GM19397 (cell line): ENCODE measurements around the gene PARP8.

Experiments used
- ATAC-seq: cut with Tn5 transposase; IDR thresholded peaks from one replicate; pipeline ENCODE4 v1.9.1; 2021; ENCODE audit warnings: mild to moderate bottlenecking, moderate library complexity; ENCODE audit not compliant: unreplicated experiment

PARP8 gene

GRCh38 chr5:50889790-50890189, 223.4 kb downstream of the PARP8 start:
- no peak for ATAC-seq
